ENCODE measurements around the gene KCNQ1OT1. TPM values are rescaled to one million over a fixed set of nuclear protein-coding genes. Genes with fewer than 3 reads are reported as not detected.

The KCNQ1OT1 gene
- total RNA-seq, 1 experiment from 2014 or later = 1.3 TPM

DNA sequence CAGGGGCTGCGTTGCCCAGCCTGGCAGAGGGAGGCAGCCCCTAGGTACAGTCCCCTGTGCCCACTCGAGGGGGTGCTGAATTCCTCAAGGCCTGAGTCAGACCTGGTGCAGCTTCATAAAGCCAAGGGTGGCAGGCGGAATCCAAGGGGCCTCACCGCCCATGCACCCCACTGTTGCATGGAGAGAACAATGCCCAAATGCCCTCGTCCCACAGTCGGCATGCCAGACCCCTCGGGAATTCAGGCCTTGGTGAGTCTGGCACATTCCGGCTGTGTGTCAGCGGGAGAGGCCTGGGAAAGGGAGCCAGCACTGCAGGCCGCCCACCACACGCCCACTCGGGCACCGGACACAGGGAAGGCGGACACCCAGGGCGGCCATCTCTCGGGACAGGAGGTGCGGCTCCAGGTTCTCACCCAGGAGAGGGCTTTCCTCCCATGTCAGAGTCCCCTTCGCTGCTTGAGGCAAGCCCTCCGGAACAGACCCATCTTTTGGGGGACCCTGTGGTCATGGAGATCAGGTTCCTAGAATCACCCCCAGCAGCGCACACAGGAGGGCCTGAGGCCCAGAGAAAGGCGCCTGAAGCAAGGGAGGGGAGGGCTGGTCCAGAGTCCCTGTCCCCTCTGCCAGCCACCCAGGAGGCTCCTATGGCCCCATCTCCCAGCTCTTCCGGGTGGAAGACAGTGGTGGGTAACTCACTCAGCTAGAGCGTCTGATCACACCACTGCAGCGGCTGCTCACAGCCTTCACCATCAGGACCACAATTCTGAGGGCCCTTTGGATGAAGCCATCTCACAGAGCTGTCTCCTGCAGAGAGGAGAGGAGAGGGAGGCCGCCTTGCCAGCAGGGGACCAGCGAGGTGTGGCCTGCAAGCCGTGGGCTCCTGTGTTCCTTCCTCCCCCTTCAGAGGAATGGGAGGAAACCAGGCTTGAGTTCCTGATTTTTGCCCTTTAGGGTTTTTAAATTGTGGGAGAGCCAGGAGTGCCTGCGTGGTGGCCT is 31.6 kb upstream of the KCNQ1OT1 start:
- CTCF ChIA-PET = interaction anchor here (0.5 kb wide), 1 partner anchor 130 kb away, joined by 4 read pairs; no protein-coding TSS in a partner anchor
- BruUV-seq (replicated peaks) = no TSS peak
- Mint-ChIP-seq H3K9me3 (ENCODE audit: low read depth, unreplicated experiment) (no peaks in the 10 kb centered on the region), H3K4me3 (ENCODE audit: low read depth, unreplicated experiment) (no peak overlapping the region), H3K4me1 (ENCODE audit: low read depth, unreplicated experiment) (no peaks in the 10 kb centered on the region), H3K36me3 (ENCODE audit: insufficient read depth, unreplicated experiment) (no peaks in the 10 kb centered on the region), H3K27me3 (ENCODE audit: unreplicated experiment) (peaks cover 33% of the 10 kb centered on the region), H3K27ac (ENCODE audit: unreplicated experiment) (no peak overlapping the region)
- DNase-seq = no peak
- intact Hi-C loops (cut with micrococcal nuclease; ENCODE audit: unreplicated experiment) = no loop called here
- TF ChIP-seq, protein P1, sequence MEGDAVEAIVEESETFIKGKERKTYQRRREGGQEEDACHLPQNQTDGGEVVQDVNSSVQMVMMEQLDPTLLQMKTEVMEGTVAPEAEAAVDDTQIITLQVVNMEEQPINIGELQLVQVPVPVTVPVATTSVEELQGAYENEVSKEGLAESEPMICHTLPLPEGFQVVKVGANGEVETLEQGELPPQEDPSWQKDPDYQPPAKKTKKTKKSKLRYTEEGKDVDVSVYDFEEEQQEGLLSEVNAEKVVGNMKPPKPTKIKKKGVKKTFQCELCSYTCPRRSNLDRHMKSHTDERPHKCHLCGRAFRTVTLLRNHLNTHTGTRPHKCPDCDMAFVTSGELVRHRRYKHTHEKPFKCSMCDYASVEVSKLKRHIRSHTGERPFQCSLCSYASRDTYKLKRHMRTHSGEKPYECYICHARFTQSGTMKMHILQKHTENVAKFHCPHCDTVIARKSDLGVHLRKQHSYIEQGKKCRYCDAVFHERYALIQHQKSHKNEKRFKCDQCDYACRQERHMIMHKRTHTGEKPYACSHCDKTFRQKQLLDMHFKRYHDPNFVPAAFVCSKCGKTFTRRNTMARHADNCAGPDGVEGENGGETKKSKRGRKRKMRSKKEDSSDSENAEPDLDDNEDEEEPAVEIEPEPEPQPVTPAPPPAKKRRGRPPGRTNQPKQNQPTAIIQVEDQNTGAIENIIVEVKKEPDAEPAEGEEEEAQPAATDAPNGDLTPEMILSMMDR (IDR thresholded peaks at IDR 0.05; ENCODE audit: unreplicated experiment) = no peak

DNA sequence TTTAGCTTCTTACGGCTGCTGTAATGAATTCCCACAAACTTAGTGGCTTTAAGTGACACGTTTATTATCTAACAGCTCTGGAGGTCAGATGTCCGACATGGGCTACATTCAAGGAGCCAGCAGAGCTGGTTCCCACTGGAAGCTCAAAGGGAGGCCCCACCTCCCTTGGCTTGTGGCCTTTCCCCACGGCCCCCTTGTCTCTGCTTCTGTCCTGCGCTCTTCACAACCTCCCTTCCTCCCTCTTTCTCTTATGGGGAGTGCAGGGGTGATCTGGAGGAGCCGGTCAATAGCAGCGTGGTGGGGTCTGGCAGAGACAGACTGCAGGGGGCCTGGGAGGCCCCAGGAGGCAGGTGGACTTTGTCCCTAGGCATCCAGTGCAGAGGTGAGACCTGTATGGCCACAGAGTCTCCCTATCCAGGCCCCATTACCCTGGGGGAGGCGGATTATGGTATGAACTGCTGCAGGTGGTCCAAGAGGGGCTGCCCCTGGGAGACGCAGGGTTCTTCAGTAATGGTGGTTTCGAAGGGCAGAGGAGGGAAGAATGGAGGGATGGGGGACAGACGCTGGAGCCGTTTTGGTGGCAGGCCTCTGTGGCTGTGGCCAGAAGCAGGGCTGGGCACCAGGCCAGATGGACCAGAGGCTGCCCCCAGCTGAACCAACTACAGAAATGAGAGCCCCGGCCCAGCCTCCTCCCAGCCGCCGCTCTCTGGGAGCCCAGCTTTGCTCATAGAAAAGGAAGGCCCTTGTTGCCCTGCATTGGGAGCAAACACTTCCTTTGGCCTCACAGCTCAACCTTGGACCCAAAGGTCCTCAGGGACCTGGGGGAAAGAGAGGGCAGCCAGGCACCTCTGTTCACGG is 30.7 kb upstream of the KCNQ1OT1 start:
- Mint-ChIP-seq H3K27ac (ENCODE audit: unreplicated experiment) (no peak overlapping the region), H3K4me3 (ENCODE audit: low read depth, unreplicated experiment) (no peak overlapping the region), H3K36me3 (ENCODE audit: insufficient read depth, unreplicated experiment) (no peaks in the 10 kb centered on the region), H3K9me3 (ENCODE audit: low read depth, unreplicated experiment) (no peaks in the 10 kb centered on the region), H3K4me1 (ENCODE audit: low read depth, unreplicated experiment) (no peaks in the 10 kb centered on the region), H3K27me3 (ENCODE audit: unreplicated experiment) (peaks cover 42% of the 10 kb centered on the region)
- DNase-seq = no peak
- TF ChIP-seq, protein P1 (IDR thresholded peaks at IDR 0.05; ENCODE audit: unreplicated experiment) = no peak
- intact Hi-C loops (cut with micrococcal nuclease; ENCODE audit: unreplicated experiment) = no loop called here
- CTCF ChIA-PET = no interaction called here
- BruUV-seq (replicated peaks) = no TSS peak

DNA sequence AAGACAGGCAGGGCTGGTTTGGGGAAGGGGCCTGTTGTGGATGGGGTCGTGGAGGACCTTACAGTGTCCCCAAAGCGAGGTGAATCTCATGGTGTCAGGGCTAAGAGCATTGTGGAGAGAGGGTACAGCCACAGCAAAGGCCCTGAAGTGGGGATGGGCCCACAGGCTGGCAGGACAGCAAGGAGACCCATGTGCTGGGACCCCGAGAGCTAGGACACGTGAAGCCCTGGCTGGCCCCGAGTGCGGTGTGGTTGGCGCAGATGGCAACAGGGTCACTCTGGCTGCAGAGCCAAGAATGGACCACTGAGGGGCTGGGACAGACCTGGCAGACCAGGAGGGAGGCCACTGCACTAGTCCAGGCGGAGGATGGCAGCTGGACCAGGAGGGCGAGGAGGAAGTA is 30.0 kb upstream of the KCNQ1OT1 start:
- Mint-ChIP-seq H3K36me3 (ENCODE audit: insufficient read depth, unreplicated experiment) (no peaks in the 10 kb centered on the region), H3K27ac (ENCODE audit: unreplicated experiment) (no peak overlapping the region), H3K27me3 (ENCODE audit: unreplicated experiment) (peaks cover 47% of the 10 kb centered on the region), H3K9me3 (ENCODE audit: low read depth, unreplicated experiment) (no peaks in the 10 kb centered on the region), H3K4me3 (ENCODE audit: low read depth, unreplicated experiment) (no peak overlapping the region), H3K4me1 (ENCODE audit: low read depth, unreplicated experiment) (no peaks in the 10 kb centered on the region)
- CTCF ChIA-PET = no interaction called here
- TF ChIP-seq, protein P1 (IDR thresholded peaks at IDR 0.05; ENCODE audit: unreplicated experiment) = no peak
- intact Hi-C loops (cut with micrococcal nuclease; ENCODE audit: unreplicated experiment) = no loop called here
- BruUV-seq (replicated peaks) = no TSS peak
- no peak for DNase-seq

DNA sequence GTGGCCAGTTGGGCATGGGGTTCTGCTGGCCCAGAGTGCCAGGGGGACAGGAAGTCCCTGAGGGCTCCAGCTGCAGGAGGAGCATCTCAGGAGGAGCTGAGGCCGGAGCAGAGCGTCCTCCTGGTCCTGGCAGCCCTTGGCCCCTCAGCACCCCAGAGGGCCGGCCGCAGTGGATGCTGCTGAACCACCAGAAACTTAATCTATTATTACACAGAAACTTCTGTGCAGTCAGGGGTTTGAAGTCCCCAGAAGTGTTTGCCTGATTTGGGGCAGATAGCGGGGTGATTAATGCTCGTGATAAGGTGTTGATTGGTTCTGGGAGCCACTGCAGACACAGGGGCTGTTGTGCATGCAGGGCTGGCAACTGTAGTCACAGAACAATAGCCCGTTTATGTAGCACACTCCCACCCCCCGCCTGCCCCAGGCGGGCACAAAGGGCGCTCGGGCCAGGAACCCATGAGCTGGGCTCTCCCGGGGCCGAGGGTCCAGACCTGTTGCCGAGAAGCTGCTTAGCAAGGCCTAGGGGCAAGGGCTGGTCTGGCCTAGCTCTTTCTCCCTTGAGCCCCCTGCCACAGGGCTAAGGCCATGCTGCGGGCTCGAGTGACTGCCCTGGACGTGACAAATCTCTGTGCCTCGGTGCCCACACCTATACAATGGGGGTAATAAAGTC is 29.0 kb upstream of the KCNQ1OT1 start:
- intact Hi-C loops (cut with micrococcal nuclease; ENCODE audit: unreplicated experiment) = no loop called here
- H3K4me3 Mint-ChIP-seq (ENCODE audit: low read depth, unreplicated experiment) = no peak overlapping the region
- no peak for DNase-seq
- no TSS peak for BruUV-seq (replicated peaks)
- no peaks in the 10 kb centered on the region for H3K9me3 Mint-ChIP-seq (ENCODE audit: low read depth, unreplicated experiment)
- peaks cover 58% of the 10 kb centered on the region for H3K27me3 Mint-ChIP-seq (ENCODE audit: unreplicated experiment)
- CTCF ChIA-PET = no interaction called here
- no peaks in the 10 kb centered on the region for H3K36me3 Mint-ChIP-seq (ENCODE audit: insufficient read depth, unreplicated experiment)
- no peak overlapping the region for H3K27ac Mint-ChIP-seq (ENCODE audit: unreplicated experiment)
- TF ChIP-seq, protein P1 (IDR thresholded peaks at IDR 0.05; ENCODE audit: unreplicated experiment) = no peak
- no peaks in the 10 kb centered on the region for H3K4me1 Mint-ChIP-seq (ENCODE audit: low read depth, unreplicated experiment)

Measured in Calu3 (cell line).